Measurements from ENCODE around the gene IMMP2L.
"Not testable (repeated sequence)": the region's sequence is repeated elsewhere in the genome, so short reads cannot be mapped to it uniquely, and the experiment has no call there.

Gene IMMP2L

DNA sequence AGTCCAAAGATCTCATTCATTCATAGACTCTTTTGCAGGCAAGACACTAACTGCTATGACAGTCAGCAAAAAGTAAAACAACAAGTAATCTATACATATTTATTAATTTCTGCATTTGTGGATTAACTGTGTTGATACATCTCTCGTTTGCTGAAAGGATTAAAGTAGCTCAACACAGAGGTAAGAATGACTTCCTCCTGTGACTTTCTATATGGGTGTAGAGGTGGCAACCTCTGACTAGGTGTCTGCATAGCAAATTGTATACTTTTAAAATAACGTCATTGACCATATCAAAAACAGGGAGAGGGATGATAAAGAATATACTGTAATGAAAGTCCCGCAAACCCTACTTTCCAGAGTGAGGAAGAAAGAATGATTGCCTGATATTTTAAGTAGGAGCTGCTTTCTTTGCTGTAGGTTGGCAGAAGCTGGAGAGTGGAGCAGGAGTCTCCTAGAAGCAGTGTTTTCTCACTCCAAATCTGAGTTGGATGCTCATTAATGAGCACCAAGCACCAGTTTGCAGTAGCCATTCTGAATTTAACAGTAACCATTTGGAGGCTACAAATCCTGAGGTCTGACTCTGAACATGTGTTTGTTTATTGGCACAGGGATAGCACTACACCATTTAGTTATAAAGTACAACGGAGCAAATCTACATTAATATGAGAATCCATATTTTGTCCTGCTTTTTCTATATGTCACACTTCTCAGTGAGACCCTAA is 480.6 kb downstream of the IMMP2L start:
- no peak for DNase-seq (ENCODE audit: low read depth in 2 of 3, low spot score in 1 of 3)

DNA sequence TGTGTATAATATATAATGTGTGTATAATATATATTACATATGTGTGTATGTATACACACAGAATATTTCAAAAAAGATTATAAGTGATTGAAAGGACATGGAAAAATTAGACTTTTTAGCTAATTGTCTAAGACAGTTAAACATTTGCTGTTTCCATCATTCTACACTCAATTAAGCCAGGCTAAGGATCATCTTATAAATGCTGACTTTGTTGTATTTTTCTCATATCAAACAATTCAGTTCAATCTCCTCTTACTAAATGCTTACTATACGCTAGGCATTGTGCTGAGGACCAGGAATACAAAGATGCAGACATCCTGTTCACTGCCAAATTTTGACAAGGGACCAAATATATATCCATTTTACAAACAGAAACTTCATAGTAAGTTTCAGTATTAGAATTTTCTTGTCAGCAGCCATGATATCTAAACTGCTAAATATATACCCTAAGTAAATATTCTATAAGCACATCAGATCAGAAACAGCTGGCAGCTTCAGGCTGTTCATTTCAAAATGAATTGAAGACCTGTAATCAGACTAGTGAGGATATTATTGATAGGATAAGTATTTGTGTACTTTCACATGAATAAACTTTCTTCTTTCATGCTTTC is 481.7 kb downstream of the IMMP2L start:
- DNase-seq (ENCODE audit: low read depth in 2 of 3, low spot score in 1 of 3) = no peak

DNA sequence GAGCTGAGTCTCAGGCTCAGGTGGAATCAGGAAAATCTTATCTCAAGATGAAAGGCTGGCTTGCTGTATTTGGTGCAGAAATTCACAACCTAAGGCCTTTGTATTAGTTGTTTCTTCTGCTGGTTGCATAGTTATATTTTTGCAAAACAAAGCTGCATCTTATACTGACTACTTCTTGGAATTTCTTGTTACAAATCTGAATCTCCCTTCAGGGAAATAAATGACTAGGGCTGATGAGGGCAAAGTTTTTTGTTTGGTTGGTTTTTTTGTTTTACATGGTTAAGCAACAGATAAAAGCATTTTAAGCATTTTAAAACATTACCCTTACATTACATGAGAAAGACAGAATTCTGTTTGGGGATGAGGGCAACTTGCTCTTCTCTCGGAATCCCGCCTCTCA is 485.3 kb downstream of the IMMP2L start:
- no peak for DNase-seq (ENCODE audit: low read depth in 2 of 3, low spot score in 1 of 3)

DNA sequence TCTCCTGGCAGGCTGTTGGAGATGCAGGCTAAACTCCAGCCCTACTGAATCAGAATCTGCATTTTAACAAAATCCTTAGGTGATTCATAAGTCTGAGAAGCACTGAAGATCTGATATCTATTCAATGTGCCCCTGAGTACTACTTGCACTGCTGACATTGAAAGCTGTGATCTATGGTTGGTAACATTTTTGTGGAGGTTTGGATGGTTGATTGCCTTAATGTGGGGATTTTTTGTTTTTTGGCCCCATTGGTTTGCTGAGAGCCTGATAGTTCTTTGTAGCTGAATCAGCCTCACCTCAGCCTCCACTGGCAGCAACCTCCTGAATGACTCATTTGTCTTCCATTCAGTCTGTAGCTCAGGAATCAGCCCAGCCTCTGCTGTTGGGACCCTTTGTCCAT is 486.1 kb downstream of the IMMP2L start:
- peak in 1 of 3 donors; percentile 15 for DNase-seq (ENCODE audit: low read depth in 2 of 3, low spot score in 1 of 3)

DNA sequence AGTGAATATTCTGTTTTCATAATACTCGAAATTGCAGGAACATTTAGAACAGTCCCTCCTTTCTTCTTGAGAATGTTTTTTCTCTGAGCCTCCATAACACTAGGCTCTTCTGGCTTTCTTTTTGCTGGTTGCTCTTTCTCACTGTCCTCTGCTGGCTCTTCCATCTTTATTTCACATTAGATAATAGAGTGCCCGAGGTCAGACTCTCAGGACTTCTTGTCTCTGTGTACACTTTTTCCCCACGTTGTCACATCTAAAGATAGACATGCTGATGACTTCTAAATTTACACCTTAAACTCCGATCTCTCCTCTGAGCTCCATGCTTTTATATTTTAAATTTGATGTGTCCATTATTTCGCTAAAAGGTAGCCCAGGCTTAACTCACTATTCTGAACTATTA is 486.8 kb downstream of the IMMP2L start:
- no peak for DNase-seq (ENCODE audit: low read depth in 2 of 3, low spot score in 1 of 3)

DNA sequence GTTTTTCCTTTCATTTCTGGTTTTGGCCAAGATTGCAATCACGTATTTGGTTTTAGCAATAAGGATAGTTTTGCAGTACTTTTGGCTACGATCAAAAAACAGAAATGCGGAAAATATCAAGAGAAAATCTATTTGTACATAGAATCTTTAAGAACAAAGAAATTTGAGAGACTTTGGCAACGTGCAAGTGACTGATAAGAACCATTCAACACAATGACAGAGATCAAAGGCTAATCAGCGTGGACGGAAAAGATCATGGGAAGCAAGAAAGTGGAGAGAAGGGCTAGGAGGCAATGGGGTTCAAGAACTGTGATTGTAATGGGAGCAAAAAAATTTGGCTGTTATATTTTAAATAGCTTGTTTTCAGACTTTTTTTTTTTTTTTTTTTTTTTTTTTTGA is 487.5 kb downstream of the IMMP2L start:
- no peak for DNase-seq (ENCODE audit: low read depth in 2 of 3, low spot score in 1 of 3)

DNA sequence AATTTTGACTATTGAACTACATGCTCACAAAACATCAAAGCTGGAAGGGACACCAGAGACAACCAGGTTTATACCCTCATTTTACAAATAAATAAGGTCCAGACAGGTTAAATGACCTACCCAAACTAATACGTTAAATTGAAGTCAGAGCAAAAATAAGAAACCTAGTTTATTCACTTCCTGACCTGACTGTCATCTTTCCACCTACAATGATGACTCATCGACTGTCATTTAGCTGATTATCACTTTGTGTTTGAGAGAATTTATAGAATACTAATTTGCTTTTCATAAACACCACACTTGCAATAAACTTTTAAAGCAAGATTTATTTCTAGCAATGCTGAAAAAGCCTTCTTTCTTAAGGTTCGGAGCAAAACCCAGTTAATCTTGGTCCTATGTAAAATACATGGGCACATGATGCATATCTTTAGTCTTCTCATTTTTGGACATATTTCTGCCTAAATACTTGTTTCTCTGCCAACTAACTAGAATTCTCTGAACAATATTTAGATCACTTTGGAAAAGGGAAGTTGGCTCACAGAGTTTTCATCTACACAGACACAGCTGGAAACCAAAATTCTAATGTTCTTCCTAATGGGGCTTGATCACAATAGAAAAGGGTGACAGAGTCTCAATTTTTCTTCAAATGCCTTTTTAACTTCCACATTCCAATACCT is 488.1 kb downstream of the IMMP2L start:
- no peak for DNase-seq (ENCODE audit: low read depth in 2 of 3, low spot score in 1 of 3)

DNA sequence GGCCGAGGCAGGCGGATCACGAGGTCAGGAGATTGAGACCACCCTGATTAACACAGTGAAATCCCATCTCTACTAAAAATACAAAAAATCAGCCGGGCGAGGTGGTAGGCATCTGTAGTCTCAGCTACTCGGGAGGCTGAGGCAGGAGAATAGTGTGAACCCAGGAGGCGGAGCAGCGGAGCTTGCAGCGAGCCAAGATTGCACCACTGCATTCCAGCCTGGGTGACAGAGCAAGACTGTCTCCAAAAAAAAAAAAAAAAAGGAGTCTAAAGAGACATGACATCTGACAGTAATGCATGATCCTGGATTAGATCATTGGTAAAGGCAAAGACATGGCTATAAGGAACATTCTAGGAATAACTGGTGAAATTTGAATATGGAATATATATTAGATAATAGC is 489.6 kb downstream of the IMMP2L start:
- not testable (repeated sequence) for DNase-seq (ENCODE audit: low read depth in 2 of 3, low spot score in 1 of 3)

DNA sequence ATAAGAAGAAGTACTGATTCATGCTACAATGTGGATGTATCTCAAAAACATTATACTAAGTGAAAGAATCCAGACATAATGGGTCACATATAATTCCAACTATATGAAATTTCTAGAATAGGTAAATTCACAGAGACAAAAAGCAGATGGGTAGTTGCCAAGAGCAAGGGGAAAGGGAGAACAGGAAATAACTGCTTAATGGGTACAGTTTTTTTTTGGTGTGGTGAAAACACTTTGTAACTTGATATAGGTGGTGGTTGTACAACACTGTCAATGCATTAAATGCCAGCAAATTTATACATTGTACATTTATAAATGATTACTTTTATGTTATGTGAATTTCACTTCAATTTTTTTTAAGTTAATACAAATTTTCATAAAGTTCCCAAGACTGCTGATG is 490.7 kb downstream of the IMMP2L start:
- no peak for DNase-seq (ENCODE audit: low read depth in 2 of 3, low spot score in 1 of 3)

DNA sequence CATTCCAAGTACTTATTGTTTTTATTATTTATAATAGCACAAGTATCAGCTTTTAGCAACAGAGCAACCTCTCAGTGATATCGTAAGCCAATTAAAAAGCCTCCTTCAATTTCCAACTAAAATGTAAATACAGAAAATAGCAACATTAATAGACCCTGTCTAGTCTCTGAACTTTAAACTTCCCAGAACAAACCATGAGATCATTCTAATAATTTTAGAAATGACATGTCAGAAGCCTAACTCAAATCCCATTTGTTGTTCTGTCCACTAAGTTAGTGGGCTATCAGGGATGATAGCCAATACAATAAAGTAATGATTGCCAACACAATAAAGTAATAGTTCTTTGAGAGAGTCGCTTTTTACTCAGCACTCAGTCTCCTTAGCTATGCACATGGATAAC is 493.7 kb downstream of the IMMP2L start:
- DNase-seq (ENCODE audit: low read depth in 2 of 3, low spot score in 1 of 3) = no peak

DNA sequence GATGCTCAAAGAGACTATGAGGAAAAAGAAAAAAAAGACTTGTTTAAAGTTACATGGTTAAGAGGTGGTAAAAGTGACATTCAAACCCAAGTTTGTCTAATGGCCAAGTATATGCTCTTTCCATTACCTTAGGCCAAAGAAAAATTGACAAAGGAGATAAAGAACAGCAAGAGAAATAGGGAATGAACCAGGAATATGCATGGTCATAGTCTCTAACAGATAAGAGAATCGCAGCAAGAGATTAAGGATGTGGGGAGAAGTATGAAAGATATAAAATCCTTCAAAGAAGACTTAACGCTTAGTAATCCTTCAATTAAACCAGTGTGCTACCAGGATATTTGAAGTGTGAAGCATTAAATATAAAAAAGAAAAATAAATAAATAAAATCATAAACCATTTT is 494.6 kb downstream of the IMMP2L start:
- DNase-seq (ENCODE audit: low read depth in 2 of 3, low spot score in 1 of 3) = no peak

DNA sequence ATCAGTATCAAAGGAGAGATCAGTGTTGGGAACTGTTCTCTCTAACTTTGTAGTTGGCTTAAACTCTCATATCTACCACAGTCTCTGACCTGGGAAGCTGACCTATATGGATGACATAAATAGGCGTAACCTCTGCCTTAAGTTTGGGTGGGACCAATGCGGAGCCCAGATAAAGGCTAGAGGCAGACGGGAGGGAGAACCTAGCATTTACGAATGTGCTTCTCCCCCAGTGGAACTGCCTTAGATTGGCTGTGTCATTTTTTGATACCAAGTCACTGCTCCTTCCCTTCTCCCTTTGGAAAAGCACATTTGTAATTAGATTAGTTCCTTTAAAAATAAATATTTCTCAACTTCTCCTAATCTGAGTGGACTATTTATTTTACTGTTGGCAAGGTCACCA is 495.0 kb downstream of the IMMP2L start:
- DNase-seq (ENCODE audit: low read depth in 2 of 3, low spot score in 1 of 3) = no peak

DNA sequence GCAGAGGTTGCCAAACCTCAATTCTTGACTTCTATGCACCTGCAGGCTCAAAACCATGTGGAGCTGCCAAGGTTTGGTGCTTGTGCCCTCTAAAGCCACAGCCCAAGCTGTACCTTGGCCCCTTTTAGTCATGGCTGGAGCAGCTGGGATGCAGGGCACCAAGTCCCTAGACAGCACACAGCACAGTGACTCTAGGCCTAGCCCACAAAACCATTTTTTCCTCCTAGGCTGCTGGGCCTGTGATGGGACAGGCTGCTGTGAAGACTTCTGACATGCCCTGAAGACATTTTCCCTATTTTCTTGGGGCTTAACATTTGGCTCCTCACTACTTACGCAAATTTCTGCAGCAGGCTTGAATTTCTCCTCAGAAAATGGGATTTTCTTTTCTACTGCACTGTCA is 499.1 kb downstream of the IMMP2L start:
- no peak for DNase-seq (ENCODE audit: low read depth in 2 of 3, low spot score in 1 of 3)

DNA sequence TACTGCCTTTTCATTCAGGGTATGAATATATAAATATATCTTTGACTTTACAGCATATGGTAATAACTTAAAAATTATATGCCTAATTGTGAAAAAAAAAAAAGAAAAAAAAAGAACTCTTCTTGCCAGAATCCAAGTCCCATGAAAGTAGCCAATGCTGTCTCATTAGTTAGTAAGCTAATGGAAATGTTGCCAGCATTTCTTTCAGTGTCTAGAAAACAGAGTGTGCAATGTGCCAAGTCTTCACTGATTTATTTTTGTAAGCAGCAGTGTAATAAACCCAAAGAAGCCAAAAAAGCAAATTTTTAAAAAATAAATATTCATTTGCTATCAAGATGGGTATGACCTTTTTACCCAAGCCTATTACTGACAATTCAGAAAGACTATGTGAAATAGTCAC is 502.5 kb downstream of the IMMP2L start:
- DNase-seq (ENCODE audit: low read depth in 2 of 3, low spot score in 1 of 3) = no peak

DNA sequence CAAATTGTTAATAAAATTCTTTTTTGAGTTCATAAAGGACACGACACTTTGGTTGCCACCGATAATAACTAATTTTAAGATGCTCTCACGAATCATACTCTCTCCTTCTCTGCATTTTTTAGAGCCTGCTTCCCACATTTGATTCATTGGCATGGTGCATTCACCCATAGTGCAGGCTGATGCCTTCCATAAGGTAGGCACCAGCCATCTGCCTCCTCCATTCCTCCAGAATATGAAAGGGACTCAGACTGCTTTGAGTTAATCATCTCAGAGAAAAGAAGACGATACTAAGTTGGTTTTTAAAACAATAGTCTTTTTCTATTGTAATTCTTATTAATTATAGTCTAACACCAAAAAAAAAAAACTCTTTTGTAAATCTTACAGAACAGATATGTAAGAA is 505.2 kb downstream of the IMMP2L start:
- DNase-seq (ENCODE audit: low read depth in 2 of 3, low spot score in 1 of 3) = no peak

DNA sequence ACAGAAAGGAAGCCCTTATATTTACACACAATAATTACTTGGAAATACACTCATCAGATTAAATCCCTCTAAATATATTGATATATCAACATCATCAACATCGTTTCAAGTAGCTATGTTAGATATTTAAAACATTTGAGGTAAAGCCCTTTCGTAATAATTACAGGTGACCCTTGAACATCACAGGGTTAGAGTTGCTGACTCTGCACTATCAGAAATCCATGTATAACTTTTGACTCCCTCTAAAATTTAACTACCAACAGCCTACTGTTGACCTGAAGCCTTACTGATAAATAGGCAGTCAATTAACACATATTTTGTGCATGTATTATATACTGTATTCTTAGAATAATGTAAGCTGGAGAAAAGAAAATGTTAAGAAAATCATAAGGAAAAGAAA is 505.9 kb downstream of the IMMP2L start:
- no peak for DNase-seq (ENCODE audit: low read depth in 2 of 3, low spot score in 1 of 3)

DNA sequence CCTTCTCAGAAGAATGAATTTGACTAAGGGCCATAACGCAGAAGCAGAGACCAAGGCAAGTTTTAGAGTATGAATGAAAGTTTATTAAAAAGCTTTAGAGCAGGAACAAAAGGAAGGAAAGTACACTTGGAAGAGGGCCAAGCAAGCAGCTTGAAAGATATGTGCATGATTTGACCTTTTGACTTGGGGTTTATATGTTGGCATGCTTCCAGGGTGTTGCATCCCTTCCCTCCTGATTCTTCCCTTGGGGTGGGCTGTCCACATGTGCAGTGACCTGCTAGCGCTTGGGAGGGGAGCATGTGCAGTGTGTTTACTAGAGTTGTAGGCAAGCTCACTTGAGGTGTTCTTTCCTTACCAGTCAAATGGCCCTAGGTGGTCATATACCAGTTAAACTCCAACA is 509.3 kb downstream of the IMMP2L start:
- DNase-seq (ENCODE audit: low read depth in 2 of 3, low spot score in 1 of 3) = no peak

DNA sequence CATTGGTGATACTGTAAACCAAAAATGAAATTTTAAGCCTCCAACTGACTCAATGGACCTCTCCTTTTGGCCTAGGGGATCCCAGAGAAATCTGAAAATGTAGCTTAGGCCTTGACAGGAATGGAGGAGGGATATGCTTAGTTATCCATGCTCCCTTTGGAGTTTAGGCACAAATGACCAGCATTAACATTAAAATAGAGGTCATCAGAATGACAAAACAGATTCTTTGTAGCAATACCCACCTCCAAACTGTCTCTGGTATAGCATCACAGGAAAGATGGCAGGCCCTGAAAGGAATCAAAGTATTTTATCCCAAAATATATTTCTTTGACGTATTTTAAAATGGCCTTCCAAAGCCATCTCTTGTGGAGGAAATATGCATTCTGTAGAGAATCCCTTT is 510.5 kb downstream of the IMMP2L start:
- DNase-seq (ENCODE audit: low read depth in 2 of 3, low spot score in 1 of 3) = no peak

DNA sequence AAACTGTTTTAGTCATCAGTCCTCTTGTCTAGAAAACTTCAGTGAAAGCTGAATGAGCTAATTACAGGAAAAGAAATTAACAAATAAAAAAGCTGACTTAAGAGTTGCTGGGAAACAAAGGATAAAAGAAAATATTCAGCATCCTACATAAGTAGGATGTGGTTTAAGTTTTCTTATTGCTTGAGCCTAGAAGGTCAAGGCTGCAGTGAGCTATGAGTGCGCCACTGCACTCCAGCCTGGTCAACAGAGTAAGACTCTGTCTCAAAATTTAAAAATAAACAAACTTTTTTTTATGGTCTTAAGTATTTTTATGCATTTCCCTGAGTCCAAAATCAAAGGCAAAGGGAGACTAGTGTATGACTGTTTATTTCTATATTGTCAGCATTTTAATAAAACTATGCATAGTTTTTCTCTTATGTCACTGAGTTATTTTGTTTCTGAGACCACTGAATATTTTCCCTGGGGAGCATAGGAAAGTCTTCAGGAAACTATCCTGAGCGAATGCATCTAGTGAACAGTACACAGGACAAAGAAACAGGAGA is 511.3 kb downstream of the IMMP2L start:
- DNase-seq (ENCODE audit: low read depth in 2 of 3, low spot score in 1 of 3) = no peak

DNA sequence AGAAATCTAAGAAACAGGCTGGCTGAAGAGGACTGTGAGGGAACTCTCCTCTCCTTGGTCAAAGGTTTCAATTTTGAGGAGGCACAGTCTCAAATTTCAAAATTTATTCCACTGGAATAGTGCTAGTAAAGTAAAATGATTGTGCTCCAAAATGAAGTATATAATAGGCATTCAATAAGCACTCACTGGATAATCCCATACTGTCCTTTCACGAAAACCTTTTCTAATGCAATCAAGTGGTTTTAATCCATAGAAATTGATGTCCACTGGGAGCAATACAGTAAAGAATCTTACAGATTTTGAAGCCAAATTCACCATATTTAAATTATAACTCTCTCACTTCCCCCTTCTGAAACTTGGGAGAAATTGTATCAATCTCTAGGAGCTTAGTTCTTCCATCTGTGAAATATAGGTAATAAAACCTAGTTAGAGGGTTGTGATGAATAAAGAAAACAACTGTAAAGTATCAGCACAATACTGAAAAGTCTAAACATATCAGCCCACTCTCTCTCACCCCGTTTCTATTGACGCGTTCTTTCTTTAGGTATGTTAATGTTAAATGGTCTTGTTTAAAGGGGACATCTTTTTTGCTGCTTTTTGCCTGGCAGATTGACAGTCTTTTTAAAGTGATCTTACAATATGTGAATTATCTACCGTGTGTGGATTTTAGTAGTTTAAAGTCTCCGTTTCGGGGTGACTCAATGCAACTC is 512.2 kb downstream of the IMMP2L start:
- DNase-seq (ENCODE audit: low read depth in 2 of 3, low spot score in 1 of 3) = no peak

DNA sequence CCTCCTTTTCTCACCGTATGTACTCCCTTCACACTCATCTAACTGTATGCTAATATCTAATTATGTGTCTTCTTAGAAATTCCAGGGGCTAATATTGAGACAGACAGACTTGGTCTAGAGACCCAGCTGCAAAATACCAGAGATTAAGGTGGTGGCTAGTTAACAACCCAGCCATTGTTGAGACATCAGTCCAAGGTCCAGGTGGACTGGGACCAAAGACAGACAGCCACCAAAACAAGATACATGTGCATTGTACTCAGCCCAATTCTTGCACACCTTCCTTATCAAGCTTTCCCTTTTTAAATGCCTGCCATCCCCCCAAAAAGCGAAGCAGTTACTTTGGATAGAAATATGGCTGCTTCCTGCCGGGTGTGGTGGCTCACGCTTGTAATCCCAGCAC is 514.7 kb downstream of the IMMP2L start:
- DNase-seq (ENCODE audit: low read depth in 2 of 3, low spot score in 1 of 3) = no peak

DNA sequence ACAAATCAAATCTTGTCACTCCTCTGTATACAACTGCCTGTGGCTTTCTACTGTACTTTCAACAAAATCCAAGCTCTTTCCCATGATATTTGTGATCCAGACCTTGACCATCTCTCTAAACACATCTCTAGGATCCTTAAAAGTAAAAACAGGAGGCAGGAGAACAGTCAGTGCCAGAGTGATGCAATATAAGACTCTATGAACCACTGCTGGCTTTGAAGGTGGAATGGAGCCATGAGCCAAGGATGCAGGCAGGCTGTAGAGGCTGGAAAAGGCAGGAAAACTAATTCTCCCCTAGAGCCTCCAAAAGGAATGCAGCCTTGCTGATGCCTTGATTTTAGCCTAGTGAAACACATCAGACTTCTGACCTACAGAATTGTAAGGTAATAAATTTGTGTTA is 516.8 kb downstream of the IMMP2L start:
- DNase-seq (ENCODE audit: low read depth in 2 of 3, low spot score in 1 of 3) = no peak
